ENCODE data around the gene LAMA2.

- TF ChIP-seq SIN3A (IDR thresholded peaks at IDR 0.05; ENCODE audit: borderline replicate concordance, insufficient read depth, low read length) (no peak), POLR2AphosphoS5 (IDR thresholded peaks at IDR 0.05; ENCODE audit: low read depth, low read length) (no peak), TAF1 (IDR thresholded peaks at IDR 0.05; ENCODE audit: borderline replicate concordance, insufficient read depth, low read length) (no peak), FOXP2 (optimal IDR thresholded peaks at IDR 0.05; ENCODE audit: borderline replicate concordance, extremely low read depth, extremely low read length, insufficient read depth) (no peak)
- TF ChIP-seq, protein P1, sequence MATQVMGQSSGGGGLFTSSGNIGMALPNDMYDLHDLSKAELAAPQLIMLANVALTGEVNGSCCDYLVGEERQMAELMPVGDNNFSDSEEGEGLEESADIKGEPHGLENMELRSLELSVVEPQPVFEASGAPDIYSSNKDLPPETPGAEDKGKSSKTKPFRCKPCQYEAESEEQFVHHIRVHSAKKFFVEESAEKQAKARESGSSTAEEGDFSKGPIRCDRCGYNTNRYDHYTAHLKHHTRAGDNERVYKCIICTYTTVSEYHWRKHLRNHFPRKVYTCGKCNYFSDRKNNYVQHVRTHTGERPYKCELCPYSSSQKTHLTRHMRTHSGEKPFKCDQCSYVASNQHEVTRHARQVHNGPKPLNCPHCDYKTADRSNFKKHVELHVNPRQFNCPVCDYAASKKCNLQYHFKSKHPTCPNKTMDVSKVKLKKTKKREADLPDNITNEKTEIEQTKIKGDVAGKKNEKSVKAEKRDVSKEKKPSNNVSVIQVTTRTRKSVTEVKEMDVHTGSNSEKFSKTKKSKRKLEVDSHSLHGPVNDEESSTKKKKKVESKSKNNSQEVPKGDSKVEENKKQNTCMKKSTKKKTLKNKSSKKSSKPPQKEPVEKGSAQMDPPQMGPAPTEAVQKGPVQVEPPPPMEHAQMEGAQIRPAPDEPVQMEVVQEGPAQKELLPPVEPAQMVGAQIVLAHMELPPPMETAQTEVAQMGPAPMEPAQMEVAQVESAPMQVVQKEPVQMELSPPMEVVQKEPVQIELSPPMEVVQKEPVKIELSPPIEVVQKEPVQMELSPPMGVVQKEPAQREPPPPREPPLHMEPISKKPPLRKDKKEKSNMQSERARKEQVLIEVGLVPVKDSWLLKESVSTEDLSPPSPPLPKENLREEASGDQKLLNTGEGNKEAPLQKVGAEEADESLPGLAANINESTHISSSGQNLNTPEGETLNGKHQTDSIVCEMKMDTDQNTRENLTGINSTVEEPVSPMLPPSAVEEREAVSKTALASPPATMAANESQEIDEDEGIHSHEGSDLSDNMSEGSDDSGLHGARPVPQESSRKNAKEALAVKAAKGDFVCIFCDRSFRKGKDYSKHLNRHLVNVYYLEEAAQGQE (IDR thresholded peaks at IDR 0.05; ENCODE audit: insufficient read depth in 1 of 2, low read depth in 2 of 2, low read length in 2 of 2), result no peak
Measured at GRCh38 chr6:129050086-129050485, 167.1 kb downstream of the LAMA2 start.

Data from PFSK-1 (cell line).